ENCODE measurements around the gene TIMM23B. TPM values are rescaled to one million over a fixed set of nuclear protein-coding genes. Genes with fewer than 3 reads are reported as not detected.

Gene TIMM23B
- total and polyA plus RNA-seq, 10 of the 15 experiments (the other 5 are each of a cell fraction or from before 2014, with no cell fraction given): 5.0 to 30.4 (median 17.7) TPM

DNA sequence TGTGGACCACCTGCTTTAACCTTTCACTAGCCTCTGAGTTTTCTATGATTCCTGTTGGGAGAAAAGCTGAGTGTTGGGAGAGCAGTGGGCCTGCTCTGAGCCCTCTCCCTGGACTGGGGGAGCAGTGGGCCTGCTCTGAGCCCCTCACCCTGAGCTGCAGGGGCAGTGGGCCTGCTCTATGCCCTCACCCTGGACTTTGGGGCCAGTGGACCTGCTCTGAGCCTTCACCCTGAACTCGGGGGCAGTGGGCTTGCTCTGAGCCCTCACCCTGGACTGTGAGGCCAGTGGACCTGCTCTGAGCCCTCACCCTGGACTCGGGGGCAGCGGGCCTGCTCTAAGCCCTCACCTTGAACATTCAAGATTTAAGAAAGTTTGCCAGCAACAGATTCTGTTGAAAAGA, 79.8 kb downstream of the TIMM23B start:
- in situ Hi-C loops (cut with MboI) (loop anchor here (10.0 kb wide), 1 partner anchor 133 kb away; no protein-coding TSS in a partner anchor), intact Hi-C loops (cut with micrococcal nuclease; ENCODE audit: unreplicated experiment) (no loop called here)
- 0% methylated on average over 3 of the region's 3 CpGs for WGBS (ENCODE audit: insufficient coverage, insufficient replicate concordance, low lambda C conversion rate, missing lambda C conversion rate)
- TF ChIP-seq, protein P1, sequence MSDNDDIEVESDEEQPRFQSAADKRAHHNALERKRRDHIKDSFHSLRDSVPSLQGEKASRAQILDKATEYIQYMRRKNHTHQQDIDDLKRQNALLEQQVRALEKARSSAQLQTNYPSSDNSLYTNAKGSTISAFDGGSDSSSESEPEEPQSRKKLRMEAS (IDR thresholded peaks at IDR 0.05; ENCODE audit: low read depth, low read length): no peak
- no peak for TF ChIP-seq NR2F1 (conservative IDR thresholded peaks at IDR 0.05)
- no peak for TF ChIP-seq ZNF274 (IDR thresholded peaks at IDR 0.05; ENCODE audit: insufficient read depth, insufficient read length)
- TF ChIP-seq EP300 (IDR thresholded peaks at IDR 0.05; ENCODE audit: borderline replicate concordance in 1 of 2, control insufficient read depth in 1 of 2, low read depth in 2 of 2, low read length in 2 of 2): no peak
- TF ChIP-seq HSF1 (IDR thresholded peaks at IDR 0.05; ENCODE audit: low read depth, low read length): no peak
- TF ChIP-seq TBL1XR1 (IDR thresholded peaks at IDR 0.05; ENCODE audit: low read depth, low read length): no peak
- TF ChIP-seq POLR2AphosphoS2 (IDR thresholded peaks at IDR 0.05; ENCODE audit: low read depth, low read length): no peak
- TF ChIP-seq KDM1A (IDR thresholded peaks at IDR 0.05; ENCODE audit: borderline replicate concordance): no peak
- no peak for TF ChIP-seq HCFC1 (IDR thresholded peaks at IDR 0.05; ENCODE audit: low read length)
- TF ChIP-seq IKZF2 (IDR thresholded peaks at IDR 0.05): no peak
- no peak for TF ChIP-seq GABPA (IDR thresholded peaks at IDR 0.05; ENCODE audit: low read depth)
- no peak for TF ChIP-seq CHD4 (IDR thresholded peaks at IDR 0.05)
- Histone ChIP-seq H3K4me3 (no peak overlapping the region), H4K20me1 (ENCODE audit: control insufficient read depth, insufficient read depth) (no peaks in the 10 kb centered on the region), H3K27ac (ENCODE audit: control insufficient read depth, insufficient read depth) (no peak overlapping the region), H3K4me1 (ENCODE audit: control insufficient read depth, insufficient read depth, low read length) (no peaks in the 10 kb centered on the region), H3K79me2 (ENCODE audit: control insufficient read depth, insufficient read depth, low read length) (no peaks in the 10 kb centered on the region), H3K27me3 (replicated peaks in 1 of 2; ENCODE audit: control insufficient read depth in 2 of 2, insufficient read depth in 2 of 2, low read length in 1 of 2) (no peaks in the 10 kb centered on the region), H3K36me3 (ENCODE audit: control insufficient read depth in 2 of 2, insufficient read depth in 2 of 2, low read length in 1 of 2) (no peaks in the 10 kb centered on the region), H3K4me2 (ENCODE audit: control insufficient read depth, insufficient read depth) (no peak overlapping the region), H3K9me3 (replicated peaks; ENCODE audit: control insufficient read depth, insufficient read depth, low read length) (no peaks in the 10 kb centered on the region), H3K9ac (ENCODE audit: control insufficient read depth, insufficient read depth, low read length) (no peak overlapping the region), H2AFZ (ENCODE audit: control insufficient read depth, low read depth, low read length) (no peak overlapping the region)
- SMC1A ChIA-PET (ENCODE audit: uncharacterized antibody, unreplicated experiment): no interaction called here
- POLR2A ChIA-PET: no interaction called here
- ATAC-seq: no peak
- no peak for DNase-seq (ENCODE audit: low read depth, low spot score)
- RAD21 ChIA-PET (ENCODE audit: unreplicated experiment): no interaction called here
- FAIRE-seq: no peak
- CTCF ChIA-PET: no interaction called here
- BruUV-seq (replicated peaks): no TSS peak

Small RNA genes lying within 50 kb of the gene (small RNA-seq; reads per million reads assigned to genes)
- gene RNA5SP317 (not detected), gene SNORA74C-2 (not detected)

Other genes with a start within 250 kb of the TIMM23B start
- 0.16 and 0.68 TPM in 2 replicates for gene OGDHL, start 179.7 kb upstream of the TIMM23B start, total RNA-seq (2014; rRNA removed)
- gene OGDHL, start 179.7 kb upstream of the TIMM23B start, total RNA-seq (2014; rRNA removed; fragmentation: Illumina TruSeq; extraction: Trizol): 0.14 and 0.27 TPM in 2 replicates
- gene OGDHL, start 179.7 kb upstream of the TIMM23B start, total RNA-seq (2021): 0.51 and 0.67 TPM in 2 replicates
- 6.6 and 13.3 TPM in 2 replicates for gene OGDHL, start 179.7 kb upstream of the TIMM23B start, polyA plus RNA-seq (2011; rRNA removed)
- gene OGDHL, start 179.7 kb upstream of the TIMM23B start, polyA plus RNA-seq (2014; fragmentation: Illumina TruSeq; extraction: Trizol): 0.24 TPM in 1 of 2 replicates, not detected in the other
- under 1 TPM; 0.02 TPM for gene OGDHL, start 179.7 kb upstream of the TIMM23B start, polyA plus RNA-seq (2014; fragmentation: Nextera tagmentation; extraction: Ambion mirVana)
- gene OGDHL, start 179.7 kb upstream of the TIMM23B start, polyA plus RNA-seq (2014; rRNA removed): 0.27 and 0.52 TPM in 2 replicates
- under 1 TPM; 0.42 to 0.46 TPM for gene OGDHL, start 179.7 kb upstream of the TIMM23B start, polyA plus RNA-seq (2016; fragmentation: Nextera tagmentation; extraction: Ambion mirVana)
- 22.5 and 30.2 TPM in 2 replicates for gene PARG, start within 50 bp of the TIMM23B start, total RNA-seq (2014; rRNA removed)
- 34.5 and 35.4 TPM in 2 replicates for gene PARG, start within 50 bp of the TIMM23B start, total RNA-seq (2014; rRNA removed; fragmentation: Illumina TruSeq; extraction: Trizol)
- 26.4 and 28.3 TPM in 2 replicates for gene PARG, start within 50 bp of the TIMM23B start, total RNA-seq (2021)
- gene PARG, start within 50 bp of the TIMM23B start, polyA plus RNA-seq (2011; rRNA removed): 18.7 and 23.6 TPM in 2 replicates
- gene PARG, start within 50 bp of the TIMM23B start, polyA plus RNA-seq (2014; fragmentation: Illumina TruSeq; extraction: Trizol): 21.4 and 25.2 TPM in 2 replicates
- gene PARG, start within 50 bp of the TIMM23B start, polyA plus RNA-seq (2014; fragmentation: Nextera tagmentation; extraction: Ambion mirVana): 1 to 10 TPM; 4.8 to 6.2 TPM
- gene PARG, start within 50 bp of the TIMM23B start, polyA plus RNA-seq (2014; rRNA removed): 19.2 and 19.7 TPM in 2 replicates
- 10 to 100 TPM; 28.5 to 29.4 TPM for gene PARG, start within 50 bp of the TIMM23B start, polyA plus RNA-seq (2016; fragmentation: Nextera tagmentation; extraction: Ambion mirVana)
- 12.6 and 14.3 TPM in 2 replicates for gene AGAP6, start 46.4 kb downstream of the TIMM23B start, total RNA-seq (2014; rRNA removed)
- 10.2 and 11.1 TPM in 2 replicates for gene AGAP6, start 46.4 kb downstream of the TIMM23B start, total RNA-seq (2014; rRNA removed; fragmentation: Illumina TruSeq; extraction: Trizol)
- 14.3 and 14.7 TPM in 2 replicates for gene AGAP6, start 46.4 kb downstream of the TIMM23B start, total RNA-seq (2021)
- 15.3 and 19.7 TPM in 2 replicates for gene AGAP6, start 46.4 kb downstream of the TIMM23B start, polyA plus RNA-seq (2011; rRNA removed)
- gene AGAP6, start 46.4 kb downstream of the TIMM23B start, polyA plus RNA-seq (2014; fragmentation: Illumina TruSeq; extraction: Trizol): 17.0 and 20.3 TPM in 2 replicates
- 1 to 10 TPM in 1 of 2 experiments, under 1 TPM in 1; 0.66 to 2.5 TPM for gene AGAP6, start 46.4 kb downstream of the TIMM23B start, polyA plus RNA-seq (2014; fragmentation: Nextera tagmentation; extraction: Ambion mirVana)
- 24.0 and 26.0 TPM in 2 replicates for gene AGAP6, start 46.4 kb downstream of the TIMM23B start, polyA plus RNA-seq (2014; rRNA removed)
- gene AGAP6, start 46.4 kb downstream of the TIMM23B start, polyA plus RNA-seq (2016; fragmentation: Nextera tagmentation; extraction: Ambion mirVana): 1 to 10 TPM; 7.8 to 8.6 TPM
- gene WASHC2A, start 125.9 kb downstream of the TIMM23B start, total RNA-seq (2014; rRNA removed): 21.7 and 24.0 TPM in 2 replicates
- gene WASHC2A, start 125.9 kb downstream of the TIMM23B start, total RNA-seq (2014; rRNA removed; fragmentation: Illumina TruSeq; extraction: Trizol): 25.8 and 28.1 TPM in 2 replicates
- gene WASHC2A, start 125.9 kb downstream of the TIMM23B start, total RNA-seq (2021): 23.7 and 26.4 TPM in 2 replicates
- 26.7 and 39.5 TPM in 2 replicates for gene WASHC2A, start 125.9 kb downstream of the TIMM23B start, polyA plus RNA-seq (2011; rRNA removed)
- gene WASHC2A, start 125.9 kb downstream of the TIMM23B start, polyA plus RNA-seq (2014; fragmentation: Illumina TruSeq; extraction: Trizol): 30.3 and 37.7 TPM in 2 replicates
- gene WASHC2A, start 125.9 kb downstream of the TIMM23B start, polyA plus RNA-seq (2014; fragmentation: Nextera tagmentation; extraction: Ambion mirVana): 1 to 10 TPM; 3.7 to 6.2 TPM
- 17.7 and 18.9 TPM in 2 replicates for gene WASHC2A, start 125.9 kb downstream of the TIMM23B start, polyA plus RNA-seq (2014; rRNA removed)
- gene WASHC2A, start 125.9 kb downstream of the TIMM23B start, polyA plus RNA-seq (2016; fragmentation: Nextera tagmentation; extraction: Ambion mirVana): 10 to 100 TPM; 23.5 to 24.9 TPM

All from GM12878 (cell line).